Stimulated activated CD4-positive, alpha-beta T cell treated with anti-CD3 and anti-CD28 coated beads, Interleukin-12 subunit alpha, Interleukin-12 subunit beta, amount 100 ng/mL, for 4 hours (primary cell): ENCODE data around the gene ERVK3-1.
"Not testable (repeated sequence)": the region's sequence is repeated elsewhere in the genome, so short reads cannot be mapped to it uniquely, and the experiment has no call there.

Experiments used
- DNase-seq: peaks from one replicate; pipeline ENCODE4 v3.0.0-alpha.2; 2020

The ERVK3-1 gene

GRCh38 chr19:58346961-58347929 lies 42.1 kb downstream of the ERVK3-1 start:
- peak; percentile 65 for DNase-seq

GRCh38 chr19:58348080-58348479 lies 42.9 kb downstream of the ERVK3-1 start:
- DNase-seq, result not testable (repeated sequence)

GRCh38 chr19:58349590-58349989 lies 44.4 kb downstream of the ERVK3-1 start:
- no peak for DNase-seq

- no peak for DNase-seq
Measured at GRCh38 chr19:58350001-58350861, 45.1 kb downstream of the ERVK3-1 start.

- DNase-seq, result no peak
Measured at GRCh38 chr19:58350871-58351557, 45.8 kb downstream of the ERVK3-1 start.

- no peak for DNase-seq
Measured at GRCh38 chr19:58351558-58351878, 46.3 kb downstream of the ERVK3-1 start.

GRCh38 chr19:58351990-58352755 lies 47.0 kb downstream of the ERVK3-1 start:
- no peak for DNase-seq

- no peak for DNase-seq
Measured at GRCh38 chr19:58352760-58353671, 47.8 kb downstream of the ERVK3-1 start, which contains the start of gene A1BG. A1BG (minus strand) TSS chr19:58353492; CDS start chr19:58353437, 55 bp downstream.

- no peak for DNase-seq
Measured at GRCh38 chr19:58353717-58354477, 48.7 kb downstream of the ERVK3-1 start.

GRCh38 chr19:58354478-58355030 lies 49.4 kb downstream of the ERVK3-1 start:
- DNase-seq, result no peak

- DNase-seq, result no peak
Measured at GRCh38 chr19:58355215-58355796, 50.1 kb downstream of the ERVK3-1 start.

- DNase-seq, result peak; percentile 33
Measured at GRCh38 chr19:58355908-58356765, 51.0 kb downstream of the ERVK3-1 start.

- DNase-seq, result no peak
Measured at GRCh38 chr19:58356766-58357480, 51.7 kb downstream of the ERVK3-1 start.

- DNase-seq, result no peak
Measured at GRCh38 chr19:58357481-58358145, 52.4 kb downstream of the ERVK3-1 start.

- DNase-seq, result peak; percentile 51
Measured at GRCh38 chr19:58361900-58362271, 56.7 kb downstream of the ERVK3-1 start.

- DNase-seq, result peak; percentile 96
Measured at GRCh38 chr19:58362272-58362994, 57.3 kb downstream of the ERVK3-1 start, which contains the start of gene ZNF497. ZNF497 (minus strand) TSS chr19:58362751; CDS start chr19:58357635, 5,116 bp downstream.
